ENCODE data around the gene TP53I13. TPM values are rescaled to one million over a fixed set of nuclear protein-coding genes. Genes with fewer than 3 reads are reported as not detected.

The TP53I13 gene
- total and polyA plus RNA-seq, 2 of the 4 experiments (the other 2 are of a cell fraction), result 22.0 to 48.3 TPM

DNA sequence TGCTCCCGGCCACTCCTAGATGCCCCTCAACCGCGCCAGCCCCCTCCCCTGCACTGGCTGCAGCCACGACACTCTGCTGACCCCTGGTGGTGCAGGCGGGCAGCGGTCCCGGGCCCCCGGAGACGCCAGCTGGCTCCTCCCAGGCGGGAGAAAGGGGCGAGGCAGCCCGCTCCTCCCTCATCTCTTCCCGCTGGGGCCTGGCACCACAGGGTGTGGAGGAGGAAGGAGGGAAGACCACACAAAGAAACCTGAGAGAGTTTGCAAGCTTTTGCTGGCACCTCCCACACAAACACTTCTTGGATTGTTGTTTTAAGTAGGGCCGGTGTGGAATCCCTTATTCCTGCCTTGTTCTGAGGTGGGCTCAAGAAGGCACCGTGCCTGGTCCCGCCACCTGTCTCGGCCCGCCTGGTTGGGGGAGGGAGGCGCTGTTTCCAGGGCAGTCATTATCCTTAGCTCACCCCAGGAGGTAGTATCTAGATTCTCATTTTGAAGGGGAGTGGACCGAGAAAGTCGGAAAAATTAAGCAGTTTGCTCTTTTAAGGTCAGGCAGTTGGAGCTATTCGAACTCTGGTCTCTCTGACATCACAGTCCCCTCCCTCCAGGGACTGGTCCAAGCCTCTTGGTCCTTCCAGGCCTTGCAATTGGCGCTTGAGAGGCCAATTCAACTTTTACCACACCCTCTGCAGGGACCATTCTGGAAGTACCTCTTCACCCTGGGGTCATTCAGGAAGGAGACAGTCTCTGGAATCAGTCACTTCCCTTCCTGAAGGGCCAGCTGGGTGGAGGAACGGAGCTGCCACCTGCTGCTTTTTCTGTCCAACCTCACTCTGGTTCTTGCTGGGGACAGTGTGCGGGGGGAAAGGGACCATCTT is 23.5 kb downstream of the TP53I13 start:
- intact Hi-C loops (cut with micrococcal nuclease) (loop anchor here (1.0 kb wide), 1 partner anchor 222 kb away; no protein-coding TSS in a partner anchor), dilution Hi-C loops (cut with HindIII; ENCODE audit: low sequenced_read_pairs, unreplicated experiment) (no loop called here), in situ Hi-C loops (cut with MboI; ENCODE audit: low sequenced_read_pairs) (no loop called here)
- Histone ChIP-seq H3K56ac (ENCODE audit: extremely low read depth, insufficient read depth, low read length) (0 out of 2 replicates have a peak overlapping the region, but pooled peaks have one; percentile 37), H2AK9ac (replicated peaks; ENCODE audit: low read depth, low read length, poor library complexity) (peak overlapping the region; percentile 93), H4K8ac (ENCODE audit: low read depth in 2 of 2, low read length in 2 of 2) (peak overlapping the region; percentile 20 to 95; a peak in 2 of 4 replicates), H2AFZ (replicated peaks; ENCODE audit: low read length, poor library complexity) (peak overlapping the region; percentile 97), H2BK120ac (ENCODE audit: low read depth, low read length) (0 out of 2 replicates have a peak overlapping the region, but pooled peaks have one; percentile 16), H3K79me1 (ENCODE audit: low read depth in 1 of 2, low read length in 2 of 2) (peaks cover 5 to 39% of the 10 kb centered on the region in 2 experiments; a peak in 3 of 4 replicates), H3K9ac (ENCODE audit: low read depth, low read length) (no peak overlapping the region; the same call in 1 of the 2 replicates), H2AK5ac (ENCODE audit: low read depth, low read length) (peak overlapping the region; percentile 43), H3K4me2 (ENCODE audit: low read depth, low read length) (peak overlapping the region; percentile 74), H2BK5ac (ENCODE audit: low read depth, low read length, poor library complexity, severe bottlenecking) (no peak overlapping the region), H3K4me1 (ENCODE audit: control insufficient read depth, insufficient read depth, low read length) (peaks cover 40% of the 10 kb centered on the region), H3K18ac (ENCODE audit: low read depth, low read length) (no peak overlapping the region), H4K20me1 (ENCODE audit: insufficient read depth, low read length) (peaks cover 50% of the 10 kb centered on the region), H3K9me3 (ENCODE audit: control insufficient read depth, insufficient read depth, low read length) (no peaks in the 10 kb centered on the region), H4K5ac (ENCODE audit: low read depth, low read length) (no peak overlapping the region), H3K36me3 (ENCODE audit: control insufficient read depth, insufficient read depth, low read length) (no peaks in the 10 kb centered on the region), H3K14ac (replicated peaks; ENCODE audit: low read depth, low read length) (no peak overlapping the region), H3K4ac (ENCODE audit: low read depth, low read length) (peak overlapping the region; percentile 49), H3K4me3 (ENCODE audit: insufficient read depth, low read depth, low read length) (no peak overlapping the region), H3K9me1 (ENCODE audit: insufficient read depth, low read length) (peaks cover 9% of the 10 kb centered on the region), H4K91ac (ENCODE audit: insufficient read depth, low read depth, low read length) (peak overlapping the region; percentile 23; the same call in 1 of the 2 replicates), H3K27ac (ENCODE audit: insufficient read depth, low read length) (no peak overlapping the region), H2BK15ac (ENCODE audit: low read depth, low read length) (no peak overlapping the region), H3K27me3 (ENCODE audit: control insufficient read depth, insufficient read depth, low read length) (peaks cover 2% of the 10 kb centered on the region; the same call in 1 of the 2 replicates), H2BK20ac (ENCODE audit: low read depth, low read length) (no peak overlapping the region; the same call in 1 of the 2 replicates), H3K23ac (ENCODE audit: low read depth, low read length) (peak overlapping the region; percentile 10; the same call in 1 of the 2 replicates)
- ChIA-PET POLR2A (ENCODE audit: unreplicated experiment) (no interaction called here), CTCF (interaction anchor here (0.6 to 2.1 kb wide), 4 partner anchors 9 to 222 kb away, joined by 3 to 7 read pairs (median 4); no protein-coding TSS in a partner anchor)
- TF ChIP-seq CEBPB (IDR thresholded peaks at IDR 0.05; ENCODE audit: low read depth, low read length), result no peak
- TF ChIP-seq CHD1 (IDR thresholded peaks at IDR 0.05; ENCODE audit: low read depth, low read length), result no peak
- no peak for TF ChIP-seq BHLHE40 (IDR thresholded peaks at IDR 0.05; ENCODE audit: low read depth, low read length)
- TF ChIP-seq MAFK (IDR thresholded peaks at IDR 0.05; ENCODE audit: low read depth, low read length), result no peak
- TF ChIP-seq POLR2A (IDR thresholded peaks at IDR 0.05; ENCODE audit: low read depth, low read length), result no peak
- TF ChIP-seq RFX5 (IDR thresholded peaks at IDR 0.05; ENCODE audit: low read depth, low read length), result no peak
- no peak for TF ChIP-seq MXI1 (IDR thresholded peaks at IDR 0.05; ENCODE audit: borderline replicate concordance, low read depth, low read length)
- TF ChIP-seq, protein P1, sequence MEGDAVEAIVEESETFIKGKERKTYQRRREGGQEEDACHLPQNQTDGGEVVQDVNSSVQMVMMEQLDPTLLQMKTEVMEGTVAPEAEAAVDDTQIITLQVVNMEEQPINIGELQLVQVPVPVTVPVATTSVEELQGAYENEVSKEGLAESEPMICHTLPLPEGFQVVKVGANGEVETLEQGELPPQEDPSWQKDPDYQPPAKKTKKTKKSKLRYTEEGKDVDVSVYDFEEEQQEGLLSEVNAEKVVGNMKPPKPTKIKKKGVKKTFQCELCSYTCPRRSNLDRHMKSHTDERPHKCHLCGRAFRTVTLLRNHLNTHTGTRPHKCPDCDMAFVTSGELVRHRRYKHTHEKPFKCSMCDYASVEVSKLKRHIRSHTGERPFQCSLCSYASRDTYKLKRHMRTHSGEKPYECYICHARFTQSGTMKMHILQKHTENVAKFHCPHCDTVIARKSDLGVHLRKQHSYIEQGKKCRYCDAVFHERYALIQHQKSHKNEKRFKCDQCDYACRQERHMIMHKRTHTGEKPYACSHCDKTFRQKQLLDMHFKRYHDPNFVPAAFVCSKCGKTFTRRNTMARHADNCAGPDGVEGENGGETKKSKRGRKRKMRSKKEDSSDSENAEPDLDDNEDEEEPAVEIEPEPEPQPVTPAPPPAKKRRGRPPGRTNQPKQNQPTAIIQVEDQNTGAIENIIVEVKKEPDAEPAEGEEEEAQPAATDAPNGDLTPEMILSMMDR (conservative IDR thresholded peaks at IDR 0.05; ENCODE audit: low read depth, low read length), result peak; percentile 94
- TF ChIP-seq RAD21 (IDR thresholded peaks at IDR 0.05; ENCODE audit: low read length), result peak; percentile 79
- TF ChIP-seq SMC3 (IDR thresholded peaks at IDR 0.05; ENCODE audit: low read depth, low read length), result peak; percentile 60
- TF ChIP-seq MAZ (IDR thresholded peaks at IDR 0.05; ENCODE audit: borderline replicate concordance, low read depth, low read length), result peak; percentile 99
- peak; percentile 61 for ATAC-seq (ENCODE audit: low read depth)
- WGBS, 2 experiments (ENCODE audit: extremely low coverage in 2 of 2, insufficient read length in 1 of 2), result no CpG with 5 or more reads among the region's 25 CpGs
- no TSS peak for BruUV-seq (replicated peaks)
- peak; percentile 65 for DNase-seq

All from IMR-90 (cell line).